K562 (cell line): ENCODE measurements around the gene METRNL. TPM values are rescaled to one million over a fixed set of nuclear protein-coding genes. Genes with fewer than 3 reads are reported as not detected.
A peak's percentile ranks its signal among the peaks of the same experiment; 100 is the strongest.

ENCODE experiments used
- ATAC-seq: fragments of 200-7000 bp; cut with Tn5 transposase; 3 replicates; pipeline ENCODE4 v1.9.1; 2020; ENCODE audit warnings: moderate library complexity
- BruUV-seq: library from RNA; stranded (reverse); fragments of 400-500 nt; replicated peaks from 2 replicates; lab custom pipeline; 2021; lab: Mats Ljungman, UMichigan
- CTCF ChIA-PET: fragments of 300-600 bp; formaldehyde crosslinking; extraction: SDS; loops from one replicate; lab custom pipeline; 2021; ENCODE audit warnings: low intra/inter-chr PET ratio; lab: Yijun Ruan, JAX
- POLR2A ChIA-PET: fragments of 300-600, 350-650 bp; sonication (Branson Sonifier 250); formaldehyde crosslinking; extraction: SDS; loops from one replicate; lab custom pipeline; 2021; ENCODE audit warnings: antibody characterized with exemption, inconsistent platforms; lab: Yijun Ruan, JAX
- DNase-seq, 4 experiments: peaks; one replicate each; pipeline versions ENCODE4 v3.0.0 to v3.0.0-alpha.2; 2011 to 2018; ENCODE audit warnings: low spot score in 3 of 4, mixed read lengths in 3 of 4; ENCODE audit errors: extremely low read depth in 1 of 4
- FAIRE-seq: peaks from 2 replicates; lab custom pipeline; 2011; peaks lifted over from hg19 to GRCh38; lab: Jason Lieb, UNC
- H2AFZ ChIP-seq: 2 replicates; pipeline ENCODE4 v1.6.0; 2011; ENCODE audit warnings: low read depth, low read length, control low read depth, inconsistent platforms
- H3K27ac ChIP-seq: fragments of 200-600 bp; 3 replicates; pipeline ENCODE4 v1.8.0; 2011; ENCODE audit warnings: low read depth, mild to moderate bottlenecking, control low read depth, inconsistent platforms, low read length, moderate library complexity, mixed read lengths; ENCODE audit errors: extremely low read depth
- H3K27me3 ChIP-seq, 2 experiments: fragments of 300-600 bp in 1 of 2; 2 replicates in 1 of 2; 3 replicates in 1 of 2; pipeline versions ENCODE4 v1.6.0 to v1.8.0; 2011; ENCODE audit warnings: inconsistent platforms in 2 of 2, low read length in 2 of 2, mild to moderate bottlenecking in 1 of 2, mixed read lengths in 1 of 2, moderate library complexity in 1 of 2; ENCODE audit not compliant: control insufficient read depth in 2 of 2, insufficient read depth in 2 of 2
- H3K36me3 ChIP-seq: fragments of 300-600 bp; 3 replicates; pipeline ENCODE4 v1.8.0; 2011; ENCODE audit warnings: mild to moderate bottlenecking, low read length, inconsistent platforms; ENCODE audit not compliant: control insufficient read depth, insufficient read depth
- H3K4me1 ChIP-seq, 2 experiments: fragments of 200-600 bp in 1 of 2; replicated peaks in 1 of 2; 2 replicates in 1 of 2; 3 replicates in 1 of 2; pipeline versions ENCODE4 v1.5.1 to v1.8.0; 2011; ENCODE audit warnings: inconsistent platforms in 2 of 2, low read length in 2 of 2, mild to moderate bottlenecking in 1 of 2, mixed read lengths in 1 of 2, moderate library complexity in 1 of 2; ENCODE audit not compliant: control insufficient read depth in 2 of 2, insufficient read depth in 2 of 2
- H3K4me2 ChIP-seq: 2 replicates; pipeline ENCODE4 v1.6.1; 2011; ENCODE audit warnings: low read length, control low read depth, inconsistent platforms, mixed read lengths; ENCODE audit not compliant: insufficient read depth
- H3K4me3 ChIP-seq: fragments of 200-600 bp; sonication (generic), shearing (Covaris generic); 2 replicates; pipeline ENCODE4 v1.5.1; 2016; ENCODE audit warnings: control low read depth, inconsistent platforms
- H3K79me2 ChIP-seq: fragments of 200-600 bp; 3 replicates; pipeline ENCODE4 v1.8.0; 2011; ENCODE audit warnings: low read length, inconsistent platforms; ENCODE audit not compliant: control insufficient read depth, insufficient read depth
- H3K9ac ChIP-seq, 2 experiments: 2 replicates each; pipeline versions ENCODE4 v1.6.0 to v1.6.1; 2011; ENCODE audit warnings: low read depth in 2 of 2, low read length in 2 of 2, control low read depth in 1 of 2, inconsistent platforms in 1 of 2, mild to moderate bottlenecking in 1 of 2, mixed read lengths in 1 of 2; ENCODE audit not compliant: insufficient read depth in 1 of 2
- H3K9me1 ChIP-seq: one replicate; pipeline ENCODE4 v1.6.0; 2011; ENCODE audit warnings: inconsistent platforms, mild to moderate bottlenecking, low read length, moderate library complexity; ENCODE audit not compliant: control insufficient read depth, insufficient read depth
- H3K9me3 ChIP-seq: replicated peaks from 2 replicates; pipeline ENCODE4 v1.5.1; 2011; ENCODE audit warnings: low read depth, low read length, inconsistent platforms; ENCODE audit not compliant: control insufficient read depth, insufficient read depth
- H4K20me1 ChIP-seq: replicated peaks from 2 replicates; pipeline ENCODE4 v1.6.1; 2011; ENCODE audit warnings: low read length, inconsistent platforms, mixed read lengths; ENCODE audit not compliant: control insufficient read depth, insufficient read depth
- BACH1 ChIP-seq: fragments of 200-800 bp; sonication (Bioruptor generic); IDR thresholded peaks from 2 replicates; pipeline ENCODE4 v1.6.1; 2016; ENCODE audit warnings: missing genetic modification characterization, missing compliant biosample characterization
- BHLHE40 ChIP-seq: IDR thresholded peaks from 2 replicates; pipeline ENCODE4 v1.6.1; 2011; ENCODE audit warnings: low read length, improper control_type of control experiment
- BRCA1 ChIP-seq, 2 experiments: fragments of 450-650 bp in 1 of 2; sonication (generic) in 1 of 2; formaldehyde crosslinking in 1 of 2; IDR thresholded peaks; 2 replicates each; pipeline versions ENCODE4 v1.5.0 to v1.6.1; 2017 to 2020; ENCODE audit warnings: mild to moderate bottlenecking in 1 of 2, missing genetic modification reagents in 1 of 2
- MAZ ChIP-seq, 2 experiments: fragments of 450-650 bp in 1 of 2; sonication (generic) in 1 of 2; formaldehyde crosslinking; IDR thresholded peaks in 1 of 2; conservative IDR thresholded peaks in 1 of 2; 2 replicates each; pipeline versions ENCODE4 v1.4.0 to v1.5.0; 2020; ENCODE audit warnings: mild to moderate bottlenecking in 1 of 2, missing genetic modification reagents in 1 of 2
- NR4A1 ChIP-seq, 2 experiments: fragments of 250-450 bp in 1 of 2; fragments of 450-650 bp in 1 of 2; sonication (Bioruptor Pico) in 1 of 2; IDR thresholded peaks; 2 replicates each; pipeline versions ENCODE4 v1.4.0 to v1.6.1; 2016 to 2020; ENCODE audit warnings: mild to moderate bottlenecking in 2 of 2, missing compliant biosample characterization in 1 of 2, missing genetic modification characterization in 1 of 2, moderate library complexity in 1 of 2
- OTX1 ChIP-seq: fragments of 450-650 bp; formaldehyde crosslinking; IDR thresholded peaks from 2 replicates; pipeline ENCODE4 v1.4.0; 2022; ENCODE audit warnings: mild to moderate bottlenecking
- PRPF4 ChIP-seq: fragments of 200-400 bp; formaldehyde crosslinking; IDR thresholded peaks from one replicate; pipeline ENCODE4 v1.6.1; 2017; ENCODE audit warnings: low read length, low read depth, mild to moderate bottlenecking; ENCODE audit not compliant: insufficient read depth, poor library complexity, severe bottlenecking
- STAG1 ChIP-seq: sonication (generic); formaldehyde crosslinking; IDR thresholded peaks from 2 replicates; pipeline ENCODE4 v1.5.0; 2020; ENCODE audit warnings: missing genetic modification reagents, borderline replicate concordance
- ZBTB9 ChIP-seq: fragments of 450-650 bp; formaldehyde crosslinking; IDR thresholded peaks from 2 replicates; pipeline ENCODE4 v1.4.0; 2020; ENCODE audit warnings: mild to moderate bottlenecking, moderate library complexity
- WGBS: fragments of 100-300 bp; shearing (Covaris generic); methylation state at CpG from one replicate; pipeline ENCODE4 v1.1.6; 2016; ENCODE audit warnings: low coverage, mixed read lengths; ENCODE audit not compliant: insufficient coverage; ENCODE audit errors: missing lambda C conversion rate; 5-methylcytosine and 5-hydroxymethylcytosine counted together
- in situ Hi-C: fragments of 300-500 bp; cut with MboI; formaldehyde crosslinking; loops from 4 replicates; pipeline ENCODE4 v1.15.0; 2018; ENCODE audit warnings: inconsistent platforms, mixed read lengths
- intact Hi-C: fragments of 100-400 bp; cut with micrococcal nuclease; formaldehyde crosslinking; loops from 2 replicates; pipeline ENCODE4 v1.14.2; 2022
- polyA plus RNA-seq, 8 experiments: library from polyadenylated mRNA; depleted of rRNA in 4 of 8; stranded (reverse) in 5 of 8; unstranded in 3 of 8; fragments of >200 nt; fragmentation: Nextera tagmentation in 2 of 8; fragmentation: Illumina TruSeq in 1 of 8; extraction: Ambion mirVana in 2 of 8; extraction: Trizol in 1 of 8; gene quantifications; 2 replicates each; pipeline versions ENCODE4 v1.2.1 to v1.2.3, GENCODE V29; 2011 to 2014; ENCODE audit warnings: inconsistent platforms in 1 of 8, missing spikeins in 1 of 8
- total RNA-seq, 7 experiments: library from RNA; depleted of rRNA in 6 of 7; stranded (reverse); fragments of >200 nt in 6 of 7; fragmentation: Illumina TruSeq in 2 of 7; extraction: Trizol in 2 of 7; gene quantifications; 2 replicates each; pipeline versions ENCODE4 v1.2.1 to v1.2.3, GENCODE V29; 2011 to 2021; ENCODE audit warnings: low replicate concordance in 1 of 7
- TF ChIP-seq, protein P1 (sequence below), 3 experiments: fragments of 200-800 bp in 1 of 3; fragments of 250-450 bp in 1 of 3; fragments of 450-650 bp in 1 of 3; sonication (Bioruptor Pico) in 1 of 3; sonication (Bioruptor generic) in 1 of 3; formaldehyde crosslinking in 1 of 3; IDR thresholded peaks; 2 replicates each; pipeline versions ENCODE4 v1.6.1 to v1.8.0; 2016 to 2022; ENCODE audit warnings: mild to moderate bottlenecking in 2 of 3, missing genetic modification characterization in 2 of 3, missing compliant biosample characterization in 1 of 3, moderate library complexity in 1 of 3

Gene METRNL
- total and polyA plus RNA-seq, 9 of the 15 experiments (the other 6 are each of a cell fraction or from before 2014, with no cell fraction given): 0.17 to 31.8 (median 2.9) TPM

- Histone ChIP-seq H3K4me2 (peak overlapping the region; percentile 65), H3K27ac (no peak overlapping the region), H3K79me2 (no peaks in the 10 kb centered on the region), H3K9me3 (no peaks in the 10 kb centered on the region; the same call in none of the 2 replicates), H2AFZ (peak overlapping the region; percentile 40; the same call in 1 of the 2 replicates), H3K27me3 (peaks cover 0 to 37% of the 10 kb centered on the region in 2 experiments), H3K4me3 (peak overlapping the region; percentile 53; the same call in 1 of the 2 replicates), H4K20me1 (peaks cover 12% of the 10 kb centered on the region), H3K9me1 (peaks cover 4% of the 10 kb centered on the region), H3K36me3 (no peaks in the 10 kb centered on the region), H3K9ac (peak overlapping the region in 1 of 2 experiments; percentile 50; a peak in 1 of 4 replicates), H3K4me1 (peaks cover 10 to 61% of the 10 kb centered on the region in 2 experiments; a peak in 4 of 5 replicates)
- no peak for FAIRE-seq
- in situ Hi-C loops (no loop called here), intact Hi-C loops (no loop called here)
- no peak for DNase-seq
- ATAC-seq: no peak
- 10% methylated on average over 10 of the region's 10 CpGs for WGBS
- POLR2A ChIA-PET: interaction anchor here (0.6 to 0.9 kb wide), 4 partner anchors 14 to 1206 kb away, joined by 3 to 4 read pairs (median 3); no protein-coding TSS in a partner anchor
- no TSS peak for BruUV-seq
- TF ChIP-seq ZBTB9 (CRISPR knock-in tag) (0 out of 2 replicates have a peak, but pooled peaks have one; percentile 21), PRPF4 (no peak), STAG1 (CRISPR knock-in tag) (no peak; the same call in 1 of the 2 replicates), BACH1 (tag) (no peak), NR4A1 (CRISPR knock-in tag; IDR thresholded peaks at IDR 0.05) (no peak), NR4A1 (tag; IDR thresholded peaks at IDR 0.05) (no peak), BRCA1 (IDR thresholded peaks at IDR 0.05) (no peak), BRCA1 (CRISPR knock-in tag; IDR thresholded peaks at IDR 0.05) (0 out of 2 replicates have a peak, but pooled peaks have one; percentile 61), MAZ (CRISPR knock-in tag; conservative IDR thresholded peaks at IDR 0.05 in 1 of 2, IDR thresholded peaks at IDR 0.05 in 1 of 2) (0 out of 4 replicates have a peak, but pooled peaks of 1 of the 2 experiments have one; percentile 26), OTX1 (no peak), BHLHE40 (no peak)
- TF ChIP-seq, protein P1, sequence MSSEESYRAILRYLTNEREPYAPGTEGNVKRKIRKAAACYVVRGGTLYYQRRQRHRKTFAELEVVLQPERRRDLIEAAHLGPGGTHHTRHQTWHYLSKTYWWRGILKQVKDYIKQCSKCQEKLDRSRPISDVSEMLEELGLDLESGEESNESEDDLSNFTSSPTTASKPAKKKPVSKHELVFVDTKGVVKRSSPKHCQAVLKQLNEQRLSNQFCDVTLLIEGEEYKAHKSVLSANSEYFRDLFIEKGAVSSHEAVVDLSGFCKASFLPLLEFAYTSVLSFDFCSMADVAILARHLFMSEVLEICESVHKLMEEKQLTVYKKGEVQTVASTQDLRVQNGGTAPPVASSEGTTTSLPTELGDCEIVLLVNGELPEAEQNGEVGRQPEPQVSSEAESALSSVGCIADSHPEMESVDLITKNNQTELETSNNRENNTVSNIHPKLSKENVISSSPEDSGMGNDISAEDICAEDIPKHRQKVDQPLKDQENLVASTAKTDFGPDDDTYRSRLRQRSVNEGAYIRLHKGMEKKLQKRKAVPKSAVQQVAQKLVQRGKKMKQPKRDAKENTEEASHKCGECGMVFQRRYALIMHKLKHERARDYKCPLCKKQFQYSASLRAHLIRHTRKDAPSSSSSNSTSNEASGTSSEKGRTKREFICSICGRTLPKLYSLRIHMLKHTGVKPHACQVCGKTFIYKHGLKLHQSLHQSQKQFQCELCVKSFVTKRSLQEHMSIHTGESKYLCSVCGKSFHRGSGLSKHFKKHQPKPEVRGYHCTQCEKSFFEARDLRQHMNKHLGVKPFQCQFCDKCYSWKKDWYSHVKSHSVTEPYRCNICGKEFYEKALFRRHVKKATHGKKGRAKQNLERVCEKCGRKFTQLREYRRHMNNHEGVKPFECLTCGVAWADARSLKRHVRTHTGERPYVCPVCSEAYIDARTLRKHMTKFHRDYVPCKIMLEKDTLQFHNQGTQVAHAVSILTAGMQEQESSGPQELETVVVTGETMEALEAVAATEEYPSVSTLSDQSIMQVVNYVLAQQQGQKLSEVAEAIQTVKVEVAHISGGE (CRISPR knock-in tag; IDR thresholded peaks at IDR 0.05): 0 out of 6 replicates have a peak, but pooled peaks of 1 of the 3 experiments have one; percentile 23
- CTCF ChIA-PET: interaction anchor here (0.7 kb wide), 1 partner anchor 10 kb away, joined by 3 read pairs; no protein-coding TSS in a partner anchor
Observed at GRCh38 chr17:83103943-83104311, 24.5 kb downstream of the METRNL start.
